Osteocyte (in vitro differentiated cells): ENCODE measurements around the gene UMODL1. TPM values are rescaled to one million over a fixed set of nuclear protein-coding genes. Genes with fewer than 3 reads are reported as not detected.

Source experiments
- DNase-seq: peaks from one replicate; pipeline ENCODE4 v3.0.0; 2021; ENCODE audit warnings: mixed read lengths; ENCODE audit not compliant: unreplicated experiment; ENCODE audit errors: extremely low spot score
- H3K27ac Mint-ChIP-seq: one replicate; pipeline ENCODE4 v1.8.0; 2021; ENCODE audit warnings: mild to moderate bottlenecking, mixed read lengths; ENCODE audit not compliant: unreplicated experiment
- H3K27me3 Mint-ChIP-seq: one replicate; pipeline ENCODE4 v1.8.0; 2021; ENCODE audit warnings: mixed read lengths; ENCODE audit not compliant: unreplicated experiment
- H3K36me3 Mint-ChIP-seq: one replicate; pipeline ENCODE4 v1.8.0; 2021; ENCODE audit warnings: mixed read lengths; ENCODE audit not compliant: unreplicated experiment
- H3K4me1 Mint-ChIP-seq: one replicate; pipeline ENCODE4 v1.8.0; 2021; ENCODE audit warnings: mixed read lengths; ENCODE audit not compliant: unreplicated experiment
- H3K4me3 Mint-ChIP-seq: one replicate; pipeline ENCODE4 v1.8.0; 2021; ENCODE audit warnings: mild to moderate bottlenecking, moderate library complexity, mixed read lengths; ENCODE audit not compliant: unreplicated experiment
- H3K9me3 Mint-ChIP-seq: one replicate; pipeline ENCODE4 v1.8.0; 2021; ENCODE audit warnings: mixed read lengths; ENCODE audit not compliant: unreplicated experiment
- CTCF ChIP-seq: fragments of 200-600 bp; sonication (generic); IDR thresholded peaks from 2 replicates; pipeline ENCODE4 v1.5.0; 2021; ENCODE audit warnings: antibody characterized with exemption, mild to moderate bottlenecking, moderate library complexity
- total RNA-seq: library from RNA; stranded (reverse); gene quantifications from 2 replicates; pipeline ENCODE4 v1.2.1, GENCODE V29; 2021

UMODL1 gene
- total RNA-seq, 1 donor from 2014 or later = not detected

DNA sequence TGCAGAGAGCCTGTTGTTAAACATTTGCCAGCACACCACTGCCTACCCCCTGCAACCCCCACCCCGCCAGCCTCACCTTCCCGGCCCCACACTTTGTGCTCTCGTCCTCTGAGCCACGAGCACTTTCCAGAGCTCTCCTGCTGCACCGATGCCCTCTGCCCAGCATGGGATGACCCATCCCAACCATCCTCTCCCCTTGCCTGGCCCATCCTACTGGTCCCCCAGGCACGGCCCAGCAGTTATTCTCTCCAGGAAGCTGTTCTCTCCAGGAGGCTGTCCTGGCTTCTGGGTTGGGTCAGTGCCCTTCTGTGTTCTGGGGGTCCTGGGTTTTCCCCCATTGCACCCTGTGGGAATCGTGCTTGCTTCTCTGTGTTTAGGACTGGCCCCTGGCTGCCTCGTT, 87.7 kb downstream of the UMODL1 start:
- no peak overlapping the region for H3K4me3 Mint-ChIP-seq
- peak; percentile 59 for DNase-seq
- no peaks in the 10 kb centered on the region for H3K36me3 Mint-ChIP-seq
- H3K9me3 Mint-ChIP-seq = no peaks in the 10 kb centered on the region
- H3K27me3 Mint-ChIP-seq = peaks cover 27% of the 10 kb centered on the region
- TF ChIP-seq CTCF = no peak
- no peak overlapping the region for H3K27ac Mint-ChIP-seq
- peaks cover 8% of the 10 kb centered on the region for H3K4me1 Mint-ChIP-seq

DNA sequence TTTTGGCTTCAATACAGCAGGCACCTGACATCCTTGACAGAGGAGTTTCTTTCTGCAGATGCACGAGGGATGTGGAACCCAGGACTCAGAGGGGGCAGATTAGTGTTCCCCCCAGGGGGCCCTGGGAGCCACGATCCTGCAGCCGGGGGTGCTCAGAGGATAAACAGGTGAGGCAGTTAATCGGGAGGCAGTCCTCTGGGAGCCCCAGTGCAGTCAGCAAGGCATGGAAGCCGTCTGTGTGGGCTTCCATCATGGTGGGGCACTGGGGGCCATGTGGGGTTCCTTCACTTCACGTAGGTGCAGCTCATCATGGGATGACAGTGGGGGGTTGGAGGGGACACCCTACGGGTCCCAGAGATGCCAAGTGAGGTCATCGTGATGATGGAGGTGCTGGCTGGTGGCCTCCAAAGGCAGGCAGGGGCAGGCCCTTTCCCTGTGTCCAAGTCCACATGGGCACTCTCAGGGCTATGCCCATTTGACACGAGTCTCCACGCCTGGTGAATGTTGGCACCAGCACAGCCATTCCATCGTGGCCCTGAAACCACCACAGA, 88.5 kb downstream of the UMODL1 start:
- H3K27ac Mint-ChIP-seq = no peak overlapping the region
- no peaks in the 10 kb centered on the region for H3K36me3 Mint-ChIP-seq
- H3K9me3 Mint-ChIP-seq = no peaks in the 10 kb centered on the region
- TF ChIP-seq CTCF = no peak
- H3K4me3 Mint-ChIP-seq = no peak overlapping the region
- peaks cover 27% of the 10 kb centered on the region for H3K27me3 Mint-ChIP-seq
- DNase-seq = no peak
- H3K4me1 Mint-ChIP-seq = peaks cover 8% of the 10 kb centered on the region

DNA sequence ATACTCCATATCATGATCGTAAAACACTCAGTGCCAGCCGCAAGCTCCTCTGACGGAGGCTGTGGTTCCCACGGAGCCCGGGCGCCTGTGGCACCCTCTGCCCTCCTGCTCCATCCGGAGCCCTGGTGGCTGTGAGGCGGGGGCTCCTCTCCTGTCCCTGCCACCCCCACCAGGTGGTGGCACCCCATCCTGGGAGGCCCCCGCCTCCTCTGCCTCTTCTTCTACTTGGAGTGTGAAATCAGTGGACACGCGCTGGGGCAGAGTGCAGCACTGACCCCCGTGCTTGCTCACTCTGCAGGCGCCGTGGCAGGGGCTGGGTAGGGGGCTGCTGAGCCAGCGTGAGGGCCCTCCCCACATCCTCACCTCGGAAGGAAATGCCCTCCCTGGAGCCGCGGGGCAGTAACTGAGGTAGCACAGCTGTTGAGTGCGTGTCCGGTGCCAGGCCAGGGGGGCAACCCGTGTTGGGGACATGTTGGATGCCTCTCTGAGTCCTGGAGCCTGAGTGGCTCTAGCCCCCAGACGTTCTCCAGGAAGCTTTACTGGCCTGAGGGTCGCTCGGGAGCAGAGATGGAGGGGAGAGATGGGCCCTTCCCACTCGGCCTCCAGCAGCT, 89.1 kb downstream of the UMODL1 start:
- no peak overlapping the region for H3K27ac Mint-ChIP-seq
- TF ChIP-seq CTCF = no peak
- peak; percentile 69 for DNase-seq
- no peaks in the 10 kb centered on the region for H3K36me3 Mint-ChIP-seq
- H3K4me1 Mint-ChIP-seq = peaks cover 8% of the 10 kb centered on the region
- no peaks in the 10 kb centered on the region for H3K9me3 Mint-ChIP-seq
- H3K27me3 Mint-ChIP-seq = peaks cover 26% of the 10 kb centered on the region
- H3K4me3 Mint-ChIP-seq = no peak overlapping the region

- H3K27ac Mint-ChIP-seq = no peak overlapping the region
- peaks cover 8% of the 10 kb centered on the region for H3K4me1 Mint-ChIP-seq
- no peaks in the 10 kb centered on the region for H3K36me3 Mint-ChIP-seq
- H3K27me3 Mint-ChIP-seq = peaks cover 25% of the 10 kb centered on the region
- no peaks in the 10 kb centered on the region for H3K9me3 Mint-ChIP-seq
- peak; percentile 21 for DNase-seq
- H3K4me3 Mint-ChIP-seq = no peak overlapping the region
- no peak for TF ChIP-seq CTCF
Observed at GRCh38 chr21:42160765-42161164, 89.6 kb downstream of the UMODL1 start.

GRCh38 chr21:42161401-42161955, 90.4 kb downstream of the UMODL1 start:
- no peak for TF ChIP-seq CTCF
- H3K4me1 Mint-ChIP-seq = peaks cover 8% of the 10 kb centered on the region
- no peaks in the 10 kb centered on the region for H3K36me3 Mint-ChIP-seq
- H3K27me3 Mint-ChIP-seq = peaks cover 27% of the 10 kb centered on the region
- H3K4me3 Mint-ChIP-seq = no peak overlapping the region
- DNase-seq = peak; percentile 42
- H3K27ac Mint-ChIP-seq = no peak overlapping the region
- H3K9me3 Mint-ChIP-seq = no peaks in the 10 kb centered on the region
